Fibroblast of skin of right quadriceps (primary cell): Measurements from ENCODE around the gene PNMA6A.
A peak's percentile ranks its signal among the peaks of the same experiment; 100 is the strongest.
"Not testable (repeated sequence)": the region's sequence is repeated elsewhere in the genome, so short reads cannot be mapped to it uniquely, and the experiment has no call there.

Source experiments
- DNase-seq: peaks from one replicate; pipeline ENCODE4 v3.0.0-alpha.2; 2013

PNMA6A gene

DNA sequence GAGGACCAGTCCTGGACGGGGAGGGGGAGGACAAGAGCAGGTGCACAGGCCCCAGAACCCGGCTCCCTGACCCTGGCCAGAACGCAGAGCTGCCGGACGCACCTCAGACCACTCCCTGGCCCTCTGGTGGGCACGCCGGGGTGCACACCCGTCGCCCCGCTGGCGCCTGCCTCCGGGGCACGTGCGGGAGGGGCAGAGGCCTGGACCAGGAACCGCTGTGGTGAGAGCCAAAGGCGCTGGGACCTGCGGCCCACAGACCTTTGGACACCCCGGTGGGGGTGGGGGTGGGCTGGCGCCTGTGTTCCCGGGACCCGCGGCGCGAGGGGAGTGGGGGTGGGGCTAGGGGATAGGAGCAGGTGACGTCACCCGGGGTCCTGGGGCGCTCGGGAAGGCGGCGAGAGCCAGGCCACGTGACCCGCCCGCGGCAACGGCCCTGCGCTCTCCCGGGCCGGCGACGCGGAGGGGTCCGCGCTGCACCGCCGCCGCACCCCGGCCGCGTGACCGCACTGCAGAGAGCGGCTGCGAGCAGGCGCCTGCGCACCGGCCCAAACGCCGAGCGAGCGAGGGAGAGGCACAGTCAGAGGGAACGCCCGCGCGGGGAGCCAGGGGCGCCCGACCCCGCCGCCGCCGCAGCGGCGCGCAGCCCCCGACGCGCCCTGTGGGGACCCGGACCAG lies at the start of gene PNMA6A:
Gene PNMA6A, plus strand, starts transcription at position 546 of the 675 bp plus-strand sequence. CDS start 609 bp downstream, outside the sequence.
- DNase-seq, result not testable (repeated sequence)

- DNase-seq, result not testable (repeated sequence)
Observed at GRCh38 chrX:153026501-153026900, 45.8 kb upstream of the PNMA6A start.

DNA sequence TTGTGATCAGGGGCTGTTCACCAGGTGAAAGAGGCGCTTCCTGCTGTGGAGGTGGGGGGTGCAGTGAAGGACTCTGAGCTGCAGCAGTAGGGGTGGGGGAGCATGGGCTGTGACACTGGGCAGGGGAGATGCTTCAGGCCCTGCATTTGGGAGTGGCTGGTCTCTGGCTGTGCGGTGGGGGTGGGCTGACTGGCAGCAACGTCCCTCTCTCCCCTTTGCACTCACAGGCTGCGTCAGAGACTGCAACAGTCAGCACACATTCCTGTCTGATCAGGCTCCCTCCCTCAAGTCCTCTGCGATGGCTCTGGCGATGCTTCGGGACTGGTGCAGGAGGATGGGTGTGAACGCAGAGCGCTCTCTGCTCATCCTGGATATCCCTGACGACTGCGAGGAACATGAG lies 43.8 kb upstream of the PNMA6A start:
- not testable (repeated sequence) for DNase-seq

- no peak for DNase-seq
Observed at GRCh38 chrX:153029162-153029561, 43.1 kb upstream of the PNMA6A start.

GRCh38 chrX:153029875-153030274 lies 42.4 kb upstream of the PNMA6A start:
- DNase-seq, result no peak

DNA sequence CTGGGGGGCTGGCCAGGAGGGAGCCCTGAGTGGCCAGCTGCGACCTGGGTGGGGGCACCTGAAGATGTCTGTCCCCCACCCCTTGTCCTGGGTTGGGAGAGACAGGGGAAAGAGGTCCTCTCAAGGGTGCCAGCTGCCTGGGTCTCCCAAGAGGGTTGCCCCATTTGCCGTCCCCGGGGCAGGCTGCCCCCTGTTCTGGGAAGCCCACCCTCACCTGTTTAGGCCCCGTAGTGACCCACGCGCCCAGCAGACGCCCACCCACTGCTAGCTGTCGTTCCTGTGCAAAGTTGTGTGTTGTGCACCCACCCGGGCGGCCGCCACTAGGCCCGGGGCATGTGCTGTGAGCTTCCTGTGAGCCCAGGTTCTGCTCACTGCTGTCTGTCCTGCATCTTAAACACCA lies 41.5 kb upstream of the PNMA6A start:
- DNase-seq, result no peak

DNA sequence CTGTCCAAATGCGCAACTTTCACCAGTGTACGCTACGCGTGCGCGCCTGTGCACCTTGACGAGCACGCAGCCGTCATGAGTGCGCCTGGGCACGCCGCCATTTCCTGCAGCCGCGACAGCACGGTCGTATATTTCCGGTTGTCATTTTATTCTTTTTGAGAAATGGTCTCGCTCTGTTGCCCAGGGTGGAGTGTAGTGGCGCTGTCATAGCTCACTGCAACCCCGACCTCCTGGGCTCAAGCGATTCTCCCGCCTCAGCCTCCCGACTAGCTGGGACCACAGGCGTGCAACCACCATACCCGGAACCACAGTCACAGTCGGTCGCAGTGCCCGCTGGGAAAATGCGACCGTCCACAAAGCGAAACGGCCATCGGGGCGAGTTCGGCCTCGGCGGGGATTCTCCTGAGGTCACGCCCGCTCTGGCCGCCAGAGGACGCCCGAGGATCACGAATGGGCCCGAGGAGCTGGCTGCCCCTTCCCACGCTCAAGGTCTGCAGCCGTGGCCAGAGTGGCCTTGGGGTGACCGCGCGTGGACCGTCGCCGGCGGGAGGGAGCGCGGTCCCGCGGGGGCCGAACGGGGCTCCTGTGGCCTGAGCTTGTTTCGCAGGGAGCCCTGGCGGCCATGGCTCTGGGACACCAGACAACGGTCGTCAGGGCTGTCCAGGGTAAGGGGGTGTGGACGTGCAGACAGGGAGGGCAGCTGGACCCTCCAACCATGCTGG lies 39.7 kb upstream of the PNMA6A start:
- DNase-seq, result peak; percentile 49

- DNase-seq, result no peak
Observed at GRCh38 chrX:153049093-153049492, 23.2 kb upstream of the PNMA6A start.

DNA sequence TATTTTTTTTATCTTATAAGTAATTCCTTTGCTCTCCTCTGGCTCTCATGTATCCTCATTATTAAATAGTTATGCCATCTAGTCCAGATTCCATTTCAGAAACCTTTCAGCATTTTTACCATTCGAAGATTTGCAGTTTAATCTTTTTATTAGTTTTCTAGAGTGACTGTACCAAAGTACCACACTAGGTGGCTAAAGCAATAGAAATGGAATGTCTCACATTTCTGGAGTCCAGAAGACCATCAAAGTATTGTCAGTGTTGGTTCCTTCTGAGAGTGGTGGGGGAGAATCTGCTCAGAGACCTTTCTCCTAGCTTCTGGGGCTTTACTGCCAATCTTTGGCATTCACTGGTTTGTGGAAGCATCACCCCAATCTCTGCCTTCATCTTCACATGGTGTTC lies 19.7 kb upstream of the PNMA6A start:
- no peak for DNase-seq

- no peak for DNase-seq
Observed at GRCh38 chrX:153055871-153056749, 16.1 kb upstream of the PNMA6A start, which contains the start of gene PNMA3. Gene PNMA3, plus strand, starts transcription at chrX:153056470. Its CDS starts 586 bp downstream, at chrX:153057056.

DNA sequence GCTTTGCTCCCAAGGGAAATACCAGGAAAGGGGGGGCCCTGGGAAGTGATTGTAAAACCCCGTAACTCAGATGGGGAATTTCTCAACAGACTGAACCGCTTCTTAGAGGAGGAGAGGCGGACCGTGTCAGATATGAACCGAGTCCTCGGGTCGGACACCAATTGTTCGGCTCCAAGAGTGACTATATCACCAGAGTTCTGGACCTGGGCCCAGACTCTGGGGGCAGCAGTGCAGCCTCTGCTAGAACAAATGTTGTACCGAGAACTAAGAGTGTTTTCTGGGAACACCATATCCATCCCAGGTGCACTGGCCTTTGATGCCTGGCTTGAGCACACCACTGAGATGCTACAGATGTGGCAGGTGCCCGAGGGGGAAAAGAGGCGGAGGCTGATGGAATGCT lies 15.0 kb upstream of the PNMA6A start:
- no peak for DNase-seq

GRCh38 chrX:153059191-153060094 lies 12.8 kb upstream of the PNMA6A start:
- DNase-seq, result no peak

DNA sequence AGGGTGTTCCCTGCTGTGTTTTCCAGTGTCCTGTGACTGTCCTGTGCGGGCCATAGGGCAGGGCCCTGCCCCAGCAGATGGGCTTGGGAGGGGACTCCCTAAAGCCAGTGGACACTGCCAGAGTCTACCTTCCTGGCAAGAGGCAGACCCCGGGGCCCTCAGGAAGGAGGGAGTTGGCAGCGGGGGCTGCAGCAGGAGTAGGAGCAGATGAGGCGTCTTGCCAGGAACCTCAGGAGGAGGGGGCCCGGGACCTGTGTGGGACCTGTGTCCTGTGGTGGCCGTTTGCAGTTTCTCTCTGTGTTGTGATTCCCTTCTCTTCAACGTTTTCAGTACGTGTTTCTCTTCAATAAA lies 12.2 kb upstream of the PNMA6A start:
- no peak for DNase-seq

DNA sequence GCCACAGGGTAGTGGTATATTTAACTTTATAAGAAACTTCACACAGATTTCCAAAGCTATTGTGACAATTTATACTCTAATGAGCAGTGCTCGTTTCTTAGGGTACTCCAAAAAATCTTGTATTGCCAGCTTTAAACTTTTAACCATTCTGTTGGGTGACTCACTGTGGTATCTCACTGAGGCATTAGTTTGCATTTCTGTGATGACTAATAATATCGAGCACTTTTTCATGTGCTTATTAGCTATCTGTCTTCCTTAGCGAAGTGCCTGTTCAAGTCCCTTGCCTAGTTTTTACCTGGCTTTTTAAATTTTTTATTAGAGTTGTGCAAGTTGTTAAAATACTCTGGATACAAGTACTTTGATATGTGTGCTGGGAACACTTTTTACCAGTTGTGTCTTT lies 10.5 kb upstream of the PNMA6A start:
- peak; percentile 49 for DNase-seq

- DNase-seq, result peak; percentile 21
Observed at GRCh38 chrX:153063315-153063714, 8.9 kb upstream of the PNMA6A start.

DNA sequence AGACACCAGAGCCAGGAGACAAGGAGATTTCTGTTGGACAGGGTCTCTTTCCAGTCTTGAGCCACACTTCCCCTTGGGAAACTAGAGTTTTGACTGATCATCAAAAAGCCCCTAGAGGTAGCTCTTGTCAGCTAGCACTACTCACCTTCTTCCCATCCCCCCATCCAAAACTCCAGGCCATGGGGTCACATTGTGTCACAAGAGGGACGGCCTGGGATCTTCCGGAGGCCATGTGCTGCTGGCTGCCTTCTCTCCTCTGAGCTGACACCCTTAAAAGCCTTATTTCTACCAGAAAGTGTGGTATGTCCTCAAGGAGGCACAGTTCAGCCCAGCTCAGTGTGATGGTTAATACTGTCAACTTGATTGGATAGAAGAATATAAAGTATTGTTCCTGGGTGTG lies 8.2 kb upstream of the PNMA6A start:
- DNase-seq, result no peak

GRCh38 chrX:153065389-153065788 lies 6.9 kb upstream of the PNMA6A start:
- no peak for DNase-seq

DNA sequence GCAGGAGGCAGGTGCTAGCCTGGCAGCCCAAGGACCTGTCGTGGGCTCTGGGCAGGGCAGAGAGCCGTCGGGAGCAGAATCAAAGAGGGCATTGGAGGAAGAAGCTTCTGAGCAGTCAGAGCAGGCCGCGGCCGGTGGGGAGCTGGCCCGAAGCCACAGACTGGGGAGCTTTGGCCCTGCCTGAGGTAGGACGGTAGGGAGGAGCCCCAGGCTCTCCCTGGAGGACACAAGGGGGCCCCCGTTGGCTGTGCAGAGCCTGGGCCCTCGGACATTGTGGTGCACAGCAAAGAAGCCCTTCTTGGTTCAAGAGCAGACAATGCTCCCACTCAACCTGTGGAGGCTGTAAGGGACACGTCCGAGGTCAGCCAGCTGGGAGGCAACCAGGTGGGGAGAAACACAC lies 5.9 kb upstream of the PNMA6A start:
- DNase-seq, result not testable (repeated sequence)

GRCh38 chrX:153073331-153073730 lies 1.1 kb downstream of the PNMA6A start:
- not testable (repeated sequence) for DNase-seq

DNA sequence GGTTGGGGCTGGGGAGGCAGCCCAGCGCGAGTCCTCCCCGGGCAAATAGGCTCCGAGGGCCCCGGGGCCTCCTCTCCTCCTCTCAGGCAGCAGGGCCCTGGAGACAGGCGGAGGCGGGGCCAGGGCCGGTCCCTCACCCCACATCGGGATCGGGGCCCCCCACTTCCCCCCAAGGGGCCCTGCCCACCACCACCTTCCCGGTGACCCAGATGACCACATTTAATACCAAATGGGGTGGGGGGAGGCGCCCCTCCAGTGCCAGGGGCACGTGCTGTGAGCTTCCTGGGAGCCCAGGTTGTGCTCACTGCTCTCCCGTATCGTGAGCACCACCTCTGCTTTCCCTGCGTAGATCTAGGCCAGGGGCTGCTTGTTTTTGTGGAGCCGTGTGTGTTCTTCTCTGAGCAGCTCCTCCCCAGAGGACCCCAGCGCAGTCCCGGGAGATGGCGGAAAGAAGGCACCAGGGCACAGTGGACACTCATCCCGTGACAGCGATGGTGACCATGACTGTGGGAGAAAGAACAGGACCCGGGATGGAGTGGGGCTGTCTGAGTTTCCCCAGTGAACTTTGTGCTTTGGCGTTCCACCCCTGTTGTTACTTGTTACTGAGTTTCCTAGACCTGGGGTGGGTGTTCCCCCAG lies 2.1 kb downstream of the PNMA6A start:
- no peak for DNase-seq

DNA sequence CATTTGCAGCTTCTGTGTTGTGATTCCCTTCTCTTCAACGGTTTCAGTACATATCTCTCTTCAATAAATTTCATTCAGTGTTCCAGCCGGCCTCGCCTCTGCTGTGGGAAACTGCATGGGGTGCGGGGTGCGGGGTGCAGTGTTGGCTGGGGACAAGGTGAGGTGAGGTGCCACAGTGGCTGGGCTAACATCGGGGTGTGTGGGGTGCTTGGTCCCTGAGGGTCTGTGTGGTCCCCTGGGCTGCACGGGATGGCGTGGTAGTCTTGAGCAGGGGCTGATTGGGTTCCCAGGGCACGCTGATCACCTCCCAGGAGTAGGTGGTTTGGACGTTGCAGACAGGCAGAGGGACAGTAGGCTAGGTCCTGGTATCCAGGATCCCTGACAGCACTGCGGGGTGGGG lies 2.7 kb downstream of the PNMA6A start:
- DNase-seq, result no peak

DNA sequence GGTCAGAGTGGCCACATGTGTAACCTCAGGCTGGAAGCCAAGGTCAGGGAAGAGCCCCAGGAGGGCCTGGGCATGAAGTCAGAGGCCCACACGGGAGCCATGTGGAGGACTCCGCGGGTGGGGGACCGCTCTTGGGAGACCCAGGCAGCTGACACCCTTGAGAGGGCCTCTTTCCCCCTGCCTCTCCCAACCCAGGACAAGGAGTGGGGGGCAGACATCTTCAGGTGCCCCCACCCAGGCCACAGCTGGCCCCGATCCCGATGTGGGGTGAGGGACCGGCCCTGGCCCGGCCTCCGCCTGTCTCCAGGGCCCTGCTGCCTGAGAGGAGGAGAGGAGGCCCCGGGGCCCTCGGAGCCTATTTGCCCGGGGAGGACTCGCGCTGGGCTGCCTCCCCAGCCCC lies 3.1 kb downstream of the PNMA6A start:
- no peak for DNase-seq
